Measurements from ENCODE around the gene ING4. TPM values are rescaled to one million over a fixed set of nuclear protein-coding genes. Genes with fewer than 3 reads are reported as not detected.

The ING4 gene
- total and polyA plus RNA-seq, 2 of the 4 experiments (the other 2 are of a cell fraction), result 22.0 to 47.5 TPM

- intact Hi-C loops (cut with micrococcal nuclease), result no loop called here
- no peak overlapping the region for H2BK20ac ChIP-seq (ENCODE audit: low read depth, low read length)
- ChIA-PET CTCF (no interaction called here), POLR2A (ENCODE audit: unreplicated experiment) (no interaction called here)
- H3K27me3 ChIP-seq (ENCODE audit: control insufficient read depth, insufficient read depth, low read length), result no peaks in the 10 kb centered on the region
- no peak overlapping the region for H3K4ac ChIP-seq (ENCODE audit: low read depth, low read length)
- H3K79me1 ChIP-seq (ENCODE audit: low read depth in 1 of 2, low read length in 2 of 2), result peaks cover 34 to 56% of the 10 kb centered on the region in 2 experiments
- H2BK15ac ChIP-seq (ENCODE audit: low read depth, low read length), result no peak overlapping the region
- H3K23ac ChIP-seq (ENCODE audit: low read depth, low read length), result no peak overlapping the region
- DNase-seq, result no peak
- no peak overlapping the region for H3K56ac ChIP-seq (ENCODE audit: extremely low read depth, insufficient read depth, low read length)
- no peak overlapping the region for H3K27ac ChIP-seq (ENCODE audit: insufficient read depth, low read length)
- no peak for ATAC-seq (ENCODE audit: low read depth)
- H2AFZ ChIP-seq (replicated peaks; ENCODE audit: low read length, poor library complexity), result no peak overlapping the region
- in situ Hi-C loops (cut with MboI; ENCODE audit: low sequenced_read_pairs), result no loop called here
- H3K36me3 ChIP-seq (ENCODE audit: control insufficient read depth, insufficient read depth, low read length), result peaks cover 59% of the 10 kb centered on the region
- no peak overlapping the region for H3K4me2 ChIP-seq (ENCODE audit: low read depth, low read length)
- no CpG with 5 or more reads among the region's 5 CpGs for WGBS, 2 experiments (ENCODE audit: extremely low coverage in 2 of 2, insufficient read length in 1 of 2)
- no peaks in the 10 kb centered on the region for H3K9me1 ChIP-seq (ENCODE audit: insufficient read depth, low read length)
- no TSS peak for BruUV-seq (replicated peaks)
- H4K5ac ChIP-seq (ENCODE audit: low read depth, low read length), result no peak overlapping the region
- no peak overlapping the region for H4K8ac ChIP-seq (ENCODE audit: low read depth in 2 of 2, low read length in 2 of 2)
- H3K14ac ChIP-seq (replicated peaks; ENCODE audit: low read depth, low read length), result no peak overlapping the region
- no peak overlapping the region for H2BK120ac ChIP-seq (ENCODE audit: low read depth, low read length)
- peaks cover 19% of the 10 kb centered on the region; the same call in 1 of the 2 replicates for H4K20me1 ChIP-seq (ENCODE audit: insufficient read depth, low read length)
- no peak overlapping the region for H3K9ac ChIP-seq (ENCODE audit: low read depth, low read length)
- H2BK5ac ChIP-seq (ENCODE audit: low read depth, low read length, poor library complexity, severe bottlenecking), result no peak overlapping the region
- no peak overlapping the region for H3K4me3 ChIP-seq (ENCODE audit: insufficient read depth, low read depth, low read length)
- no peak overlapping the region for H3K18ac ChIP-seq (ENCODE audit: low read depth, low read length)
- no peak overlapping the region for H4K91ac ChIP-seq (ENCODE audit: insufficient read depth, low read depth, low read length)
- TF ChIP-seq POLR2A (IDR thresholded peaks at IDR 0.05; ENCODE audit: low read depth, low read length) (no peak), RCOR1 (IDR thresholded peaks at IDR 0.05; ENCODE audit: insufficient replicate concordance, low read length) (no peak), BHLHE40 (IDR thresholded peaks at IDR 0.05; ENCODE audit: low read depth, low read length) (no peak), MXI1 (IDR thresholded peaks at IDR 0.05; ENCODE audit: borderline replicate concordance, low read depth, low read length) (no peak), RAD21 (IDR thresholded peaks at IDR 0.05; ENCODE audit: low read length) (no peak), CHD1 (IDR thresholded peaks at IDR 0.05; ENCODE audit: low read depth, low read length) (no peak), RFX5 (IDR thresholded peaks at IDR 0.05; ENCODE audit: low read depth, low read length) (no peak), MAFK (IDR thresholded peaks at IDR 0.05; ENCODE audit: low read depth, low read length) (no peak), CEBPB (IDR thresholded peaks at IDR 0.05; ENCODE audit: low read depth, low read length) (no peak), FOS (IDR thresholded peaks at IDR 0.05; ENCODE audit: low read depth, low read length) (no peak), ELK1 (IDR thresholded peaks at IDR 0.05; ENCODE audit: borderline replicate concordance, low read depth, low read length) (no peak), NFE2L2 (IDR thresholded peaks at IDR 0.05; ENCODE audit: low read depth, low read length) (no peak), SMC3 (IDR thresholded peaks at IDR 0.05; ENCODE audit: low read depth, low read length) (no peak), MAZ (IDR thresholded peaks at IDR 0.05; ENCODE audit: borderline replicate concordance, low read depth, low read length) (no peak)
- TF ChIP-seq, protein P1, sequence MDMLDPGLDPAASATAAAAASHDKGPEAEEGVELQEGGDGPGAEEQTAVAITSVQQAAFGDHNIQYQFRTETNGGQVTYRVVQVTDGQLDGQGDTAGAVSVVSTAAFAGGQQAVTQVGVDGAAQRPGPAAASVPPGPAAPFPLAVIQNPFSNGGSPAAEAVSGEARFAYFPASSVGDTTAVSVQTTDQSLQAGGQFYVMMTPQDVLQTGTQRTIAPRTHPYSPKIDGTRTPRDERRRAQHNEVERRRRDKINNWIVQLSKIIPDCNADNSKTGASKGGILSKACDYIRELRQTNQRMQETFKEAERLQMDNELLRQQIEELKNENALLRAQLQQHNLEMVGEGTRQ (IDR thresholded peaks at IDR 0.05; ENCODE audit: low read depth, low read length), result no peak
- TF ChIP-seq, protein P2, sequence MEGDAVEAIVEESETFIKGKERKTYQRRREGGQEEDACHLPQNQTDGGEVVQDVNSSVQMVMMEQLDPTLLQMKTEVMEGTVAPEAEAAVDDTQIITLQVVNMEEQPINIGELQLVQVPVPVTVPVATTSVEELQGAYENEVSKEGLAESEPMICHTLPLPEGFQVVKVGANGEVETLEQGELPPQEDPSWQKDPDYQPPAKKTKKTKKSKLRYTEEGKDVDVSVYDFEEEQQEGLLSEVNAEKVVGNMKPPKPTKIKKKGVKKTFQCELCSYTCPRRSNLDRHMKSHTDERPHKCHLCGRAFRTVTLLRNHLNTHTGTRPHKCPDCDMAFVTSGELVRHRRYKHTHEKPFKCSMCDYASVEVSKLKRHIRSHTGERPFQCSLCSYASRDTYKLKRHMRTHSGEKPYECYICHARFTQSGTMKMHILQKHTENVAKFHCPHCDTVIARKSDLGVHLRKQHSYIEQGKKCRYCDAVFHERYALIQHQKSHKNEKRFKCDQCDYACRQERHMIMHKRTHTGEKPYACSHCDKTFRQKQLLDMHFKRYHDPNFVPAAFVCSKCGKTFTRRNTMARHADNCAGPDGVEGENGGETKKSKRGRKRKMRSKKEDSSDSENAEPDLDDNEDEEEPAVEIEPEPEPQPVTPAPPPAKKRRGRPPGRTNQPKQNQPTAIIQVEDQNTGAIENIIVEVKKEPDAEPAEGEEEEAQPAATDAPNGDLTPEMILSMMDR (conservative IDR thresholded peaks at IDR 0.05; ENCODE audit: low read depth, low read length), result no peak
- no peaks in the 10 kb centered on the region for H3K9me3 ChIP-seq (ENCODE audit: control insufficient read depth, insufficient read depth, low read length)
- H2AK9ac ChIP-seq (replicated peaks; ENCODE audit: low read depth, low read length, poor library complexity), result peak overlapping the region; percentile 56
- dilution Hi-C loops (cut with HindIII; ENCODE audit: low sequenced_read_pairs, unreplicated experiment), result no loop called here
- H2AK5ac ChIP-seq (ENCODE audit: low read depth, low read length), result no peak overlapping the region
- no peaks in the 10 kb centered on the region for H3K4me1 ChIP-seq (ENCODE audit: control insufficient read depth, insufficient read depth, low read length)
Observed at GRCh38 chr12:6676962-6677361, 14.0 kb upstream of the ING4 start.
